Ishikawa (cell line): Measurements from ENCODE around the gene GAB2.

Source experiments
- CEBPB ChIP-seq: IDR thresholded peaks from 2 replicates; pipeline ENCODE4 v1.6.1; 2012
- CREB1 ChIP-seq: IDR thresholded peaks from 2 replicates; pipeline ENCODE4 v1.6.1; 2012; ENCODE audit warnings: low read depth
- EGR1 ChIP-seq: IDR thresholded peaks from 2 replicates; pipeline ENCODE4 v1.6.1; 2012
- EP300 ChIP-seq: IDR thresholded peaks from 2 replicates; pipeline ENCODE4 v1.6.1; 2012; ENCODE audit warnings: borderline replicate concordance
- FOXM1 ChIP-seq: IDR thresholded peaks from 2 replicates; pipeline ENCODE4 v1.6.1; 2012; ENCODE audit warnings: low read depth, borderline replicate concordance
- MAX ChIP-seq: IDR thresholded peaks from 2 replicates; pipeline ENCODE4 v1.6.1; 2012
- NFIC ChIP-seq: IDR thresholded peaks from 2 replicates; pipeline ENCODE4 v1.6.1; 2012
- RAD21 ChIP-seq: IDR thresholded peaks from 2 replicates; pipeline ENCODE4 v1.6.1; 2012; ENCODE audit warnings: low read depth
- REST ChIP-seq: IDR thresholded peaks from 2 replicates; pipeline ENCODE4 v1.6.1; 2012; ENCODE audit warnings: low read depth, mild to moderate bottlenecking
- TAF1 ChIP-seq: IDR thresholded peaks from 2 replicates; pipeline ENCODE4 v1.6.1; 2012; ENCODE audit warnings: low read depth, mild to moderate bottlenecking
- TCF12 ChIP-seq: IDR thresholded peaks from 2 replicates; pipeline ENCODE4 v1.6.1; 2012; ENCODE audit warnings: low read depth
- TEAD4 ChIP-seq: IDR thresholded peaks from 2 replicates; pipeline ENCODE4 v1.6.1; 2012
- USF1 ChIP-seq: IDR thresholded peaks from 2 replicates; pipeline ENCODE4 v1.6.1; 2012
- YY1 ChIP-seq: IDR thresholded peaks from 2 replicates; pipeline ENCODE4 v1.6.1; 2012; ENCODE audit warnings: low read depth
- ZBTB7A ChIP-seq: IDR thresholded peaks from 2 replicates; pipeline ENCODE4 v1.6.1; 2012; ENCODE audit warnings: low read depth

GAB2 gene

GRCh38 chr11:78450866-78451265, 33.2 kb upstream of the GAB2 start:
- TF ChIP-seq TCF12 (no peak), REST (no peak), RAD21 (no peak), EP300 (no peak), TAF1 (no peak), MAX (no peak)

- no peak for TF ChIP-seq TCF12
- TF ChIP-seq REST: no peak
- no peak for TF ChIP-seq NFIC
- TF ChIP-seq USF1: no peak
- no peak for TF ChIP-seq EGR1
- TF ChIP-seq MAX: no peak
- no peak for TF ChIP-seq CEBPB
- TF ChIP-seq YY1: no peak
- TF ChIP-seq RAD21: no peak
- TF ChIP-seq ZBTB7A: no peak
- TF ChIP-seq TEAD4: no peak
- no peak for TF ChIP-seq TAF1
- no peak for TF ChIP-seq FOXM1
- no peak for TF ChIP-seq EP300
- TF ChIP-seq CREB1: no peak
These were observed 32.2 kb upstream of the GAB2 start for GRCh38 chr11:78449866-78450265.

GRCh38 chr11:78446210-78446609, 28.6 kb upstream of the GAB2 start:
- TF ChIP-seq FOXM1 (no peak), TCF12 (no peak), ZBTB7A (no peak), EGR1 (no peak), TAF1 (no peak), CEBPB (no peak), TEAD4 (no peak), REST (no peak), CREB1 (no peak), YY1 (no peak), USF1 (no peak), EP300 (no peak)

- TF ChIP-seq EGR1 (no peak), NFIC (no peak), TCF12 (no peak), YY1 (no peak), USF1 (no peak), REST (no peak), EP300 (no peak), RAD21 (no peak), FOXM1 (no peak), ZBTB7A (no peak), TEAD4 (no peak), MAX (no peak), CEBPB (no peak), CREB1 (no peak), TAF1 (no peak)
These were observed 27.1 kb upstream of the GAB2 start for GRCh38 chr11:78444726-78445125.
